ENCODE measurements around the gene CTNNA1.
"Not testable (repeated sequence)": the region's sequence is repeated elsewhere in the genome, so short reads cannot be mapped to it uniquely, and the experiment has no call there.

GRCh38 chr5:138761670-138762069 is 8.4 kb downstream of the CTNNA1 start:
- TF ChIP-seq BHLHE40 (IDR thresholded peaks at IDR 0.05; ENCODE audit: low read length); BRD4 (IDR thresholded peaks at IDR 0.05); HCFC1 (IDR thresholded peaks at IDR 0.05; ENCODE audit: low read depth, low read length); PRDM10 (IDR thresholded peaks at IDR 0.05; ENCODE audit: partially characterized antibody); CTCF (IDR thresholded peaks at IDR 0.05 in 2 of 3, conservative IDR thresholded peaks at IDR 0.05 in 1 of 3; ENCODE audit: insufficient read depth in 2 of 3, low read depth in 1 of 3, low read length in 3 of 3); CBX1 (IDR thresholded peaks at IDR 0.05; ENCODE audit: low read depth): not testable (repeated sequence)

Data from K562 (cell line).